Lung (tissue), 12 donors: ENCODE results near the gene KANK4. TPM values are rescaled to one million over a fixed set of nuclear protein-coding genes. Genes with fewer than 3 reads are reported as not detected.
A peak's percentile ranks its signal among the peaks of the same experiment; 100 is the strongest.

Source experiments
- ATAC-seq: fragments of 200-7000 bp; cut with Tn5 transposase; one replicate; pipeline ENCODE4 v1.9.1; 2020; ENCODE audit warnings: moderate number of reproducible peaks; ENCODE audit not compliant: insufficient read depth, low FRiP score
- DNase-seq, 3 donors: peaks; one replicate each; pipeline ENCODE4 v3.0.0-alpha.2; 2013 to 2017
- H3K27ac ChIP-seq, 2 donors: one replicate each; pipeline ENCODE4 v1.5.1; 2013; ENCODE audit warnings: mild to moderate bottlenecking in 2 of 2, moderate library complexity in 2 of 2, control low read depth in 1 of 2, inconsistent platforms in 1 of 2, low read depth in 1 of 2, low read length in 1 of 2
- H3K27me3 ChIP-seq, 3 donors: one replicate each; pipeline ENCODE4 v1.5.1; 2013; ENCODE audit warnings: low read length in 2 of 3; ENCODE audit not compliant: control insufficient read depth in 3 of 3, insufficient read depth in 3 of 3
- H3K36me3 ChIP-seq, 4 donors: one replicate each; pipeline ENCODE4 v1.5.1; 2013; ENCODE audit warnings: low read length in 4 of 4, mild to moderate bottlenecking in 1 of 4, moderate library complexity in 1 of 4; ENCODE audit not compliant: control insufficient read depth in 4 of 4, insufficient read depth in 4 of 4
- H3K4me1 ChIP-seq, 5 donors: one replicate each; pipeline ENCODE4 v1.5.1; 2013; ENCODE audit warnings: low read length in 5 of 5, mild to moderate bottlenecking in 2 of 5, moderate library complexity in 1 of 5; ENCODE audit not compliant: control insufficient read depth in 5 of 5, insufficient read depth in 5 of 5
- H3K4me3 ChIP-seq: one replicate; pipeline ENCODE4 v1.5.1; 2013; ENCODE audit warnings: mild to moderate bottlenecking, control low read depth, moderate library complexity
- H3K9ac ChIP-seq, 2 donors: one replicate each; pipeline ENCODE4 v1.5.1; 2013; ENCODE audit warnings: low read length in 2 of 2, control low read depth in 1 of 2; ENCODE audit not compliant: insufficient read depth in 1 of 2
- H3K9me3 ChIP-seq, 4 donors: one replicate each; pipeline ENCODE4 v1.5.1; 2013; ENCODE audit warnings: low read length in 3 of 4, mild to moderate bottlenecking in 1 of 4, moderate library complexity in 1 of 4; ENCODE audit not compliant: control insufficient read depth in 4 of 4, insufficient read depth in 3 of 4
- WGBS, 2 donors: extraction: QIAGEN DNeasy Blood & Tissue Kit; methylation state at CpG; one replicate each; pipeline ENCODE4 v1.1.7; 2013; 5-methylcytosine and 5-hydroxymethylcytosine counted together
- polyA plus RNA-seq, 2 donors: library from polyadenylated mRNA; stranded (reverse); fragments of 200-250 nt; gene quantifications; one replicate each; pipeline ENCODE4 v1.2.1, GENCODE V29; 2013
- total RNA-seq, 2 donors: library from RNA; depleted of rRNA in 1 of 2; stranded (reverse); fragments of >200 nt in 1 of 2; gene quantifications; one replicate each; pipeline ENCODE4 v1.2.1, GENCODE V29; 2014 to 2021
- TF ChIP-seq, protein P1 (sequence below): IDR thresholded peaks from 2 replicates; pipeline ENCODE4 v1.5.1; 2012; ENCODE audit warnings: mild to moderate bottlenecking; ENCODE audit errors: control extremely low read depth, extremely low read depth
- donor health status: control.
- donor health status: control.
- donor health status: Bipolar disorder and iron deficiency.
- donor health status: healthy.
- donor health status: DM: yes; HTN: yes; CAD: no.

The KANK4 gene
- total and polyA plus RNA-seq, 4 donors, result 0.10 to 11.4 (median 0.99) TPM

DNA sequence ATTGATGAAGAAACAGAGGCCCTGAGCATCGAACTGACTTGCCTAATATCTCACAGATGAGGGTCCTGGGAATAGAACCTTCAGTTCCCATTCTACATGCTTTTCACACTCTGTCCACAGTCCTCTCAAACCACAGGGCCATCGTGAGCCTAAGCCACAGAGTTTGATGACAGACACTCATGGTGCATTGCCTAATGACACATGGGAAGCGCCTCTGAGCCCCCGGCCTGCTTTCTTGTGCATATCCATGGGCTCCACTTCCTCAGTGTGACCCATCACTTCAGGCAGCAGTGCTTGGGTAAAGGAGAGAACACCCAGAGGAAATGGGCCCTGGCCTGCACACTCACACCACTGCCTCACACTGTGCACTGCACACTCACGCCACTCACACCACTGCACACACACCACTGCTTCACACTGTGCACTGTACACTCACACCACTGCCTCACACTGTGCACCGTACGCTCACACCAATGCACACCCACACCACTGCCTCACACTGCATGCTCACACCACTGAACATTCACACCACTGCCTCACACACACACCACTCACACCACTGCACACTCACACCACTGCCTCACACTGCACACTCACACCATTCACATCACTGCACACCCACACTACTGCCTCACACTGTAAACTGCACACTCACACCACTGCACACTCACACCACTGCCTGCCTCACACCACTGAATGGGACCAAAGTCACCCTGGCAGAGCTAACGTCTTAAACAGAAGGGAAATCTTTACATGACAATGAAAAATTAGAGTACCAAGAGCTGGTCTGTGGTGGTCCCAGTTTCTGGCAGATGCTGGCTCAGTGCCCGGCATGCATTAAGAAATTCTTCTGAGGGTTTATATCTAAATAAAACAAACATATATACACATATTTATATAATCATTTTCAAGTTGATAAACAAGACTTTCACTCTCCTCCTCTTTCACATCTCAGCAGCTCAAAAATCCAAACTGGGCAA is 53.0 kb downstream of the KANK4 start:
- H3K9ac ChIP-seq, result no peak overlapping the region
- H3K4me3 ChIP-seq, result no peak overlapping the region
- WGBS, 2 donors, result 60 to 71% methylated on average over 9 of the region's 9 CpGs
- ATAC-seq, result no peak
- H3K9me3 ChIP-seq, result no peaks in the 10 kb centered on the region
- TF ChIP-seq, protein P1, sequence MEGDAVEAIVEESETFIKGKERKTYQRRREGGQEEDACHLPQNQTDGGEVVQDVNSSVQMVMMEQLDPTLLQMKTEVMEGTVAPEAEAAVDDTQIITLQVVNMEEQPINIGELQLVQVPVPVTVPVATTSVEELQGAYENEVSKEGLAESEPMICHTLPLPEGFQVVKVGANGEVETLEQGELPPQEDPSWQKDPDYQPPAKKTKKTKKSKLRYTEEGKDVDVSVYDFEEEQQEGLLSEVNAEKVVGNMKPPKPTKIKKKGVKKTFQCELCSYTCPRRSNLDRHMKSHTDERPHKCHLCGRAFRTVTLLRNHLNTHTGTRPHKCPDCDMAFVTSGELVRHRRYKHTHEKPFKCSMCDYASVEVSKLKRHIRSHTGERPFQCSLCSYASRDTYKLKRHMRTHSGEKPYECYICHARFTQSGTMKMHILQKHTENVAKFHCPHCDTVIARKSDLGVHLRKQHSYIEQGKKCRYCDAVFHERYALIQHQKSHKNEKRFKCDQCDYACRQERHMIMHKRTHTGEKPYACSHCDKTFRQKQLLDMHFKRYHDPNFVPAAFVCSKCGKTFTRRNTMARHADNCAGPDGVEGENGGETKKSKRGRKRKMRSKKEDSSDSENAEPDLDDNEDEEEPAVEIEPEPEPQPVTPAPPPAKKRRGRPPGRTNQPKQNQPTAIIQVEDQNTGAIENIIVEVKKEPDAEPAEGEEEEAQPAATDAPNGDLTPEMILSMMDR, result no peak
- no peaks in the 10 kb centered on the region for H3K27me3 ChIP-seq
- H3K36me3 ChIP-seq, result peaks cover 0 to 14% (median 0%) of the 10 kb centered on the region in 4 donors
- DNase-seq, result peak; percentile 55 to 74 (median 55)
- no peak overlapping the region for H3K27ac ChIP-seq
- H3K4me1 ChIP-seq, result peaks cover 0 to 19% (median 0%) of the 10 kb centered on the region in 5 donors

DNA sequence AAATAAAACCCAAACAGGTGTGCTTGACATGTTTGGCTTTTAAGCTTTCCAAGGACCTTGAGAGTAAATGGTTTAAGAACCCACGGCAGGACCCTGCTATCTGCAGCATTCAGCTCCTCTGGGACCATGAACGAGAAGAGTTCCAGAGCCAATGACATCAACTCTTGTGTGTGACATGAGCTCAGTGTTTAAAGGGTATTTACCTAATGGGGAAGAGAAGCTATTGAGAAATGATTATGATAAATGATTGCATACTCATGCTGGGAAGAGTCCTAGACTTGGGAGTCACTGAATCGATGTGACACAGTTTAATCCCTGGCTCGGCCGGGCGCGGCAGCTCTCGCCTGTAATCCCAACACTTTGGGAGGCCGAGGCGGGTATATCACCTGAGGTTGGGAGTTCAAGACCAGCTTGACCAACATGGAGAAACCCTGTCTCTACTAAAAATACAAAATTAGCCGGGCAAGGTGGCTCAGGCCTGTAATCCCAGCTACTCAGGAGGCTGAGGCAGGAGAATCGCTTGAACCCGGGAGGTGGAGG is 55.4 kb downstream of the KANK4 start:
- Histone ChIP-seq H3K4me1 (peaks cover 0 to 18% (median 0%) of the 10 kb centered on the region in 5 donors), H3K9ac (no peak overlapping the region), H3K36me3 (peaks cover 0 to 14% (median 0%) of the 10 kb centered on the region in 4 donors), H3K27me3 (no peaks in the 10 kb centered on the region), H3K27ac (no peak overlapping the region), H3K4me3 (no peak overlapping the region), H3K9me3 (no peaks in the 10 kb centered on the region)
- ATAC-seq (no peak), DNase-seq (no peak)
- TF ChIP-seq, protein P1, result no peak
- 84 to 91% methylated on average over 13 of the region's 13 CpGs for WGBS, 2 donors

DNA sequence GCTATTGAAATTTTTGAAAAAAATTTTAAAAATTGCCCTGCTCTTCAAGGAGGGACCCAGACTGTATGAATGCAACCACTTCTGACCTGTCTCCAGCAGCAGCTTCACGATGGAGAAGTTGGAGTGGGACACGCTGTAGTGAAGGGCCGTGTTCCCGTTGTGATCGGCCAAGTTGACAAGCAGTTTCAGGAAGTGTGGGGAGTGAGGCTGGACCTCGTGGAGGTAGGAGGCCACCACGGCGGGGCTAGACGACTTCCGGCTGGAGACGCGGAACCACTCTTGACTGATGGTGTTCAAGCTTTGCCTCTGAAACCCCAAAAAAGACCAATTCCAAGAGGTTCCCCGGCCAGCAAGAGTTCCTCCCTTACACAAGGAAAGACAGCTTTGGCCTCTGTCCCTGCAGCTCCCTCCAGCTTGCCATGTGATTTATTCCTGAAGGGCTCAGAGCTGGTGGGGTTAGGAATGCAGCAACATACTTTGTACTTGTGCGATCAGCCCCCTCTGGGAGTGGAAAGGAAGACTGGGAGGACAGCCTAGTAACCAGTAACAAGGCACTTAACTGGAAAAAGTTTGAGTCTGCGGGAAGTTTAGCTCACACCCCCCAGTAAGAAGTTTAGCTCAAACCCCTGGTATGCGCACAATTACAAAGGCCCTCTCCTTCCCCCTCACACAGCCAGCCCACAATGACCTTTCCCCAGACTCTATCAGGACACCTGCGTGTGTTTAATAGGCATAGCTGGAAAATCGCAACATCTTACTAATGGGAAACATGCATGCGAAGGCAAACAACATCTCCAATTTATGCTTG is 56.0 kb downstream of the KANK4 start:
- Histone ChIP-seq H3K27me3 (no peaks in the 10 kb centered on the region), H3K4me1 (peaks cover 0 to 13% (median 0%) of the 10 kb centered on the region in 5 donors), H3K27ac (no peak overlapping the region), H3K36me3 (peaks cover 0 to 14% (median 0%) of the 10 kb centered on the region in 4 donors), H3K9ac (no peak overlapping the region), H3K9me3 (no peaks in the 10 kb centered on the region), H3K4me3 (no peak overlapping the region)
- no peak for ATAC-seq
- TF ChIP-seq, protein P1, result no peak
- DNase-seq, result peak; percentile 45 to 72 (median 56)
- WGBS, 2 donors, result 52 to 60% methylated on average over 19 of the region's 19 CpGs
